Aorta (tissue), 5 donors: ENCODE measurements around the gene LGALS7B. TPM values are rescaled to one million over a fixed set of nuclear protein-coding genes. Genes with fewer than 3 reads are reported as not detected.

ENCODE experiments used
- ATAC-seq: fragments of 200-7000 bp; cut with Tn5 transposase; one replicate; pipeline ENCODE4 v1.9.1; 2022; ENCODE audit warnings: moderate library complexity; ENCODE audit not compliant: low FRiP score
- DNase-seq, 2 donors: peaks; one replicate each; pipeline ENCODE4 v3.0.0-alpha.2; 2020
- H3K27ac ChIP-seq, 2 donors: one replicate each; pipeline ENCODE4 v1.5.1; 2013; ENCODE audit warnings: low read length in 2 of 2, mild to moderate bottlenecking in 2 of 2, moderate library complexity in 2 of 2, control low read depth in 1 of 2, inconsistent platforms in 1 of 2, low read depth in 1 of 2
- H3K27me3 ChIP-seq, 2 donors: one replicate each; pipeline ENCODE4 v1.6.1; 2013; ENCODE audit warnings: control low read depth in 1 of 2, low read length in 1 of 2, mild to moderate bottlenecking in 1 of 2, moderate library complexity in 1 of 2; ENCODE audit not compliant: insufficient read depth in 2 of 2, control insufficient read depth in 1 of 2
- H3K36me3 ChIP-seq, 2 donors: one replicate each; pipeline ENCODE4 v1.6.1; 2013; ENCODE audit warnings: control low read depth in 1 of 2, low read length in 1 of 2, mild to moderate bottlenecking in 1 of 2; ENCODE audit not compliant: insufficient read depth in 2 of 2, control insufficient read depth in 1 of 2
- H3K4me1 ChIP-seq, 2 donors: one replicate each; pipeline ENCODE4 v1.6.1; 2013; ENCODE audit warnings: low read length in 2 of 2, control low read depth in 1 of 2, mild to moderate bottlenecking in 1 of 2, moderate library complexity in 1 of 2; ENCODE audit not compliant: insufficient read depth in 2 of 2, control insufficient read depth in 1 of 2
- H3K4me3 ChIP-seq, 2 donors: one replicate each; pipeline ENCODE4 v1.5.1; 2013; ENCODE audit warnings: low read length in 2 of 2, control low read depth in 1 of 2, mild to moderate bottlenecking in 1 of 2
- H3K9me3 ChIP-seq: one replicate; pipeline ENCODE4 v1.6.1; 2013; ENCODE audit warnings: mild to moderate bottlenecking, low read length; ENCODE audit not compliant: control insufficient read depth
- WGBS, 2 donors: extraction: QIAGEN DNeasy Blood & Tissue Kit; methylation state at CpG; one replicate each; pipeline ENCODE4 v1.1.7; 2013; 5-methylcytosine and 5-hydroxymethylcytosine counted together
- intact Hi-C, 2 donors: fragments of 100-400 bp; cut with DNase I; formaldehyde crosslinking; loops; one replicate each; pipeline versions ENCODE4 v1.14.2 to v1.15.0; 2022
- polyA plus RNA-seq, 2 donors: library from polyadenylated mRNA; stranded (reverse); fragments of 200-250 nt; gene quantifications; one replicate each; pipeline ENCODE4 v1.2.3, GENCODE V29; 2013
- total RNA-seq, 2 donors: library from RNA; stranded (reverse); fragmentation: NEBNext Ultra II Directional; extraction: Animal tissue kit (Norgen Biotek cat#: 25700); gene quantifications; one replicate each; pipeline ENCODE4 v1.2.1, GENCODE V29; 2021
- donor health status: healthy with polysubstance abuse.
- donor health status: Bipolar disorder and iron deficiency.
- donor health status: DM: no; HTN: no; CAD: no.
- donor health status: DM: no; HTN: no; CAD: no.
- donor health status: DM: yes; HTN: yes; CAD: no.

The LGALS7B gene
- total and polyA plus RNA-seq, 4 donors, result not detected

DNA sequence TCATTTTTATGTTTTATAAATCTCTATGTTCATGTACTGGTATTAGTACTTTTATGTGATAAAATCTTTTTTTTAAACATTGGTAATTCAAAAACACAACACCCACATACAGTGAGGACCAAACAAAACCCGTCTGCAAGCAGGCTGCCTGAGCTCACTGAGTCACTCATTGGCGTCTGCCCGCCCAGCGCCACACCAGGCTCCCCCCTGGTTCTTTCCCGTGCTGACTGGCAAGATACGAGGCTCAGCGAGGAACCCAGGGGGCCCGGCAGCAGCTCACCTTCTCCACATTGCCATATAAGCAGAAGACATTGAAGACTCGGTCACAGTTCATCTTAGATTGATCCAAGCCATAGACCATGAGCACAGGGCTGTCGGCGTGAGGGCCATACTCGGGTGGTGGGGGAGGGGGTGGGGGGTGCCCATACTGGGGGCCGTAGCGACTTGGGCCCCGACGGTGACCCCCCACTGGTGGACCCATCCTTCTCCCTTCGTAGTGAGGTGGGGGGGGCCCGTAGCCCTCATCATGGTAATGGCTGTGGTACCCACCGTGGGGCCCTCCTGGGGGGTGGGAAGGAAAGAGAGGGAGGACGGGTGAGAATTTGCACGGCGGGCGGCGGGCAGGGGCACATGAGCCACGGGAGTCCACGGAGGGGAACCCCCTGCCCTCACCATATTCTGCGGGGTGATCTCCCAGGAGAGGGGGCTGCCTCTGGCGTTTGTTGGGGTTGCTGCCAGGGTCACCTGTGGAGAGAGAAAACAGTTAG lies 51.0 kb downstream of the LGALS7B start:
- Histone ChIP-seq H3K27ac (no peak overlapping the region), H3K9me3 (no peaks in the 10 kb centered on the region), H3K4me1 (peaks cover 0 to 2% of the 10 kb centered on the region in 2 donors), H3K4me3 (no peak overlapping the region), H3K27me3 (no peaks in the 10 kb centered on the region), H3K36me3 (peaks cover 15 to 46% of the 10 kb centered on the region in 2 donors)
- intact Hi-C loops, result loop anchor here in 1 of 2 donors (10.0 kb wide), 1 partner anchor 185 kb away; no protein-coding TSS in a partner anchor
- 72 to 74% methylated on average over 28 of the region's 28 CpGs for WGBS, 2 donors
- ATAC-seq (no peak), DNase-seq (no peak)

DNA sequence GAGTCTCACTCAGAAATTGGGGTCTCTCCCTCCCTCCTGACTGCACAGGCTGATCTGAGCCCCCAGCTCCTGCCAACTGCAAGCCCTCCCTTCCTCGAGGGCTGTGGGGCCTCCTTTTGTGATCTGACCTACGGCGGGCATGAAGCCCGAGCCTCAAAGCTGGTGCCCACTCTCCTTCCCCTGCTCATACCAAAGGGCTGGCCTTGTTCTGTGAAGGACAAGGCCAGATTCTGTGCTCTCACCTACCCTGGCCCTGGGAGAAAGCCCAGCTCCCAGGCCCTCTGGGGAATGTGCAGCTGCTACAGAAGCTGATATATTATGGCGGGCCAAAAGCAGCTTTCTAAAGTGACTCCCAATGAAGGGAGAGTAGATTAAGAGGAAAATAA lies 51.6 kb downstream of the LGALS7B start:
- Histone ChIP-seq H3K9me3 (no peaks in the 10 kb centered on the region), H3K27ac (no peak overlapping the region), H3K4me1 (no peaks in the 10 kb centered on the region), H3K36me3 (peaks cover 15 to 49% of the 10 kb centered on the region in 2 donors), H3K27me3 (no peaks in the 10 kb centered on the region), H3K4me3 (no peak overlapping the region)
- intact Hi-C loops, result no loop called here
- WGBS, 2 donors, result 77 to 79% methylated on average over 5 of the region's 5 CpGs
- ATAC-seq (no peak), DNase-seq (no peak)

Other genes with a start within 250 kb of the LGALS7B start
- gene MAP4K1, start 171.2 kb upstream of the LGALS7B start, total RNA-seq, result 10 to 100 TPM in 1 of 2 donors, 1 to 10 TPM in 1; 7.3 to 13.2 TPM
- gene MAP4K1, start 171.2 kb upstream of the LGALS7B start, polyA plus RNA-seq, result 1 to 10 TPM; 1.6 to 2.1 TPM
- gene EIF3K, start 170.0 kb upstream of the LGALS7B start, total RNA-seq, result 100 to 1,000 TPM; 171 to 183 TPM
- gene EIF3K, start 170.0 kb upstream of the LGALS7B start, polyA plus RNA-seq, result 100 to 1,000 TPM; 299 to 445 TPM
- 1,000 to 10,000 TPM in 1 of 2 donors, 100 to 1,000 TPM in 1; 794 to 1,985 TPM for gene ACTN4, start 141.6 kb upstream of the LGALS7B start, total RNA-seq
- gene ACTN4, start 141.6 kb upstream of the LGALS7B start, polyA plus RNA-seq, result 100 to 1,000 TPM; 111 to 163 TPM
- gene CAPN12, start 44.7 kb upstream of the LGALS7B start, total RNA-seq, result 1 to 10 TPM; 1.9 to 2.8 TPM
- 1 to 10 TPM; 1.0 to 4.5 TPM for gene CAPN12, start 44.7 kb upstream of the LGALS7B start, polyA plus RNA-seq
- gene LGALS7, start 15.7 kb upstream of the LGALS7B start, total RNA-seq, result not detected
- gene LGALS7, start 15.7 kb upstream of the LGALS7B start, polyA plus RNA-seq, result not detected
- gene LGALS4, start 23.7 kb downstream of the LGALS7B start, total RNA-seq, result 1 to 10 TPM in 1 of 2 donors, under 1 TPM in 1; 0.51 to 2.9 TPM
- 100 to 1,000 TPM in 1 of 2 donors, 1 to 10 TPM in 1; 9.1 to 544 TPM for gene LGALS4, start 23.7 kb downstream of the LGALS7B start, polyA plus RNA-seq
- 10 to 100 TPM; 92.2 to 95.1 TPM for gene ECH1, start 42.6 kb downstream of the LGALS7B start, total RNA-seq
- 100 to 1,000 TPM; 139 to 190 TPM for gene ECH1, start 42.6 kb downstream of the LGALS7B start, polyA plus RNA-seq
- gene HNRNPL, start 60.8 kb downstream of the LGALS7B start, total RNA-seq, result 100 to 1,000 TPM; 220 TPM
- 100 to 1,000 TPM in 1 of 2 donors, 10 to 100 TPM in 1; 83.3 to 150 TPM for gene HNRNPL, start 60.8 kb downstream of the LGALS7B start, polyA plus RNA-seq
- gene RINL, start 89.1 kb downstream of the LGALS7B start, total RNA-seq, result 1 to 10 TPM; 3.3 to 5.7 TPM
- gene RINL, start 89.1 kb downstream of the LGALS7B start, polyA plus RNA-seq, result 1 to 10 TPM; 1.8 to 5.4 TPM
- gene SIRT2, start 110.4 kb downstream of the LGALS7B start, total RNA-seq, result 10 to 100 TPM; 34.6 to 42.4 TPM
- 10 to 100 TPM; 34.8 to 51.2 TPM for gene SIRT2, start 110.4 kb downstream of the LGALS7B start, polyA plus RNA-seq
- gene NFKBIB, start 110.8 kb downstream of the LGALS7B start, total RNA-seq, result 10 to 100 TPM; 16.0 to 24.5 TPM
- gene NFKBIB, start 110.8 kb downstream of the LGALS7B start, polyA plus RNA-seq, result 10 to 100 TPM; 23.4 to 30.1 TPM
- gene CCER2, start 123.0 kb downstream of the LGALS7B start, total RNA-seq, result not detected
- 1 to 10 TPM in 1 of 2 donors, not detected in 1; 1.2 TPM for gene CCER2, start 123.0 kb downstream of the LGALS7B start, polyA plus RNA-seq
- 10 to 100 TPM in 1 of 2 donors, 1 to 10 TPM in 1; 5.9 to 13.8 TPM for gene SARS2, start 141.6 kb downstream of the LGALS7B start, total RNA-seq
- 10 to 100 TPM in 1 of 2 donors, 1 to 10 TPM in 1; 9.5 to 72.4 TPM for gene SARS2, start 141.6 kb downstream of the LGALS7B start, polyA plus RNA-seq
- 10 to 100 TPM; 14.3 to 15.8 TPM for gene MRPS12, start 141.7 kb downstream of the LGALS7B start, total RNA-seq
- 10 to 100 TPM; 24.9 to 33.3 TPM for gene MRPS12, start 141.7 kb downstream of the LGALS7B start, polyA plus RNA-seq
- gene FBXO17, start 186.5 kb downstream of the LGALS7B start, total RNA-seq, result 10 to 100 TPM; 23.6 to 33.0 TPM
- gene FBXO17, start 186.5 kb downstream of the LGALS7B start, polyA plus RNA-seq, result 10 to 100 TPM in 1 of 2 donors, 1 to 10 TPM in 1; 8.3 to 26.0 TPM
- gene FBXO27, start 243.3 kb downstream of the LGALS7B start, total RNA-seq, result 1 to 10 TPM; 5.0 to 8.6 TPM
- gene FBXO27, start 243.3 kb downstream of the LGALS7B start, polyA plus RNA-seq, result 1 to 10 TPM in 1 of 2 donors, under 1 TPM in 1; 0.25 to 2.8 TPM